SU-DHL-6 (cell line): Measurements from ENCODE around the gene TMEM108.

Source experiments
- H2AFZ ChIP-seq: fragments of 200-600 bp; sonication (generic); 2 replicates; pipeline ENCODE4 v1.6.1; 2014; ENCODE audit warnings: low read depth, mild to moderate bottlenecking, moderate library complexity, mixed read lengths, antibody characterized with exemption, low read length; ENCODE audit not compliant: severe bottlenecking
- H3F3A ChIP-seq: fragments of 200-600 bp; shearing (Covaris generic); 2 replicates; pipeline ENCODE4 v1.6.0; 2016; ENCODE audit warnings: antibody characterized with exemption, mild to moderate bottlenecking; ENCODE audit not compliant: insufficient read depth
- H3K27ac ChIP-seq: fragments of 200-600 bp; sonication (generic); 2 replicates; pipeline ENCODE4 v1.5.1; 2016; ENCODE audit warnings: low read depth, mild to moderate bottlenecking, low read length, moderate library complexity, mixed read lengths
- H3K27me3 ChIP-seq: fragments of 200-600 bp; sonication (generic), shearing (Covaris generic); 2 replicates; pipeline ENCODE4 v1.6.0; 2014; ENCODE audit warnings: mild to moderate bottlenecking, low read length
- H3K36me3 ChIP-seq: fragments of 200-600 bp; sonication (generic); 2 replicates; pipeline ENCODE4 v1.6.1; 2014; ENCODE audit warnings: mild to moderate bottlenecking, low read length, mixed read lengths
- H3K4me2 ChIP-seq: fragments of 300-600, 200-600 bp; shearing (Covaris generic), sonication (generic); 2 replicates; pipeline ENCODE4 v1.6.0; 2014; ENCODE audit warnings: low read length, low read depth, mild to moderate bottlenecking; ENCODE audit not compliant: poor library complexity, severe bottlenecking
- H3K4me3 ChIP-seq: fragments of 200-600 bp; sonication (generic); 2 replicates; pipeline ENCODE4 v1.5.1; 2014; ENCODE audit warnings: antibody characterized with exemption, low read length, mild to moderate bottlenecking, mixed read lengths; ENCODE audit not compliant: insufficient read depth, poor library complexity, severe bottlenecking
- H3K79me2 ChIP-seq: fragments of 200-600 bp; sonication (generic); 2 replicates; pipeline ENCODE4 v1.6.1; 2014; ENCODE audit warnings: mild to moderate bottlenecking, low read length, moderate library complexity; ENCODE audit not compliant: insufficient read depth
- H3K9ac ChIP-seq: fragments of 200-600 bp; sonication (generic); 2 replicates; pipeline ENCODE4 v1.7.0; 2014; ENCODE audit warnings: mild to moderate bottlenecking, low read length
- H3K9me2 ChIP-seq: fragments of 200-600 bp; sonication (generic); replicated peaks from 2 replicates; pipeline ENCODE4 v1.6.1; 2014; ENCODE audit warnings: low read length; ENCODE audit not compliant: insufficient read depth
- H3K9me3 ChIP-seq: fragments of 200-600 bp; sonication (generic); 2 replicates; pipeline ENCODE4 v1.6.1; 2014; ENCODE audit warnings: low read length, mixed read lengths; ENCODE audit not compliant: insufficient read depth
- H4K20me1 ChIP-seq: fragments of 200-600 bp; sonication (generic); 2 replicates; pipeline ENCODE4 v1.6.1; 2014; ENCODE audit warnings: low read depth, mild to moderate bottlenecking, antibody characterized with exemption, low read length, moderate library complexity, mixed read lengths
- CTCF ChIP-seq: fragments of 200-600 bp; sonication (generic); IDR thresholded peaks from one replicate; pipeline ENCODE4 v1.5.1; 2017; ENCODE audit warnings: antibody characterized with exemption, mild to moderate bottlenecking, low read length, moderate library complexity; ENCODE audit not compliant: insufficient read depth, poor library complexity, severe bottlenecking
- EZH2phosphoT487 ChIP-seq: fragments of 200-600 bp; sonication (generic), shearing (Covaris generic); conservative IDR thresholded peaks from 2 replicates; pipeline ENCODE4 v1.6.1; 2018; ENCODE audit warnings: mild to moderate bottlenecking, antibody characterized with exemption, low read length, moderate library complexity, mixed read lengths

Gene TMEM108

DNA sequence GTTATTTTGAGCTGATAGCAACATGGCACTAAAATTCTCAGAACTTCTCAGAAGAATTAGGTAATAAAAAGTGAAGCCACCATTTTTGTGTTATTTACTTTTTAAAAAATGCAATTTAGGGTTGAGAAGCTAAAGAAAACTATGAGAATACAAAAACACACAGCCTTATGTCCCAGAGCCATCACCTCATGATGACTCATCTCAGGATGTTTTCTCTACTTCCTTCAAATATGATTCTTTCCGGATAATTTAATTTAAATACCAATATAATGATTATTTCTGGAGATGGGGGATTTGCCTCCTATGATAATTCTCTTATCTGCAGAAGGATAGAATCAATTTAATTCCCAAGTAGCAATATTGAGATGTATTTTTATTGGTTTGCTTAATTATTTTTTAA is 256.1 kb downstream of the TMEM108 start:
- Histone ChIP-seq H2AFZ (no peak overlapping the region), H3K4me3 (no peak overlapping the region), H4K20me1 (no peaks in the 10 kb centered on the region), H3K4me2 (no peak overlapping the region), H3K9me2 (no peaks in the 10 kb centered on the region), H3K36me3 (no peaks in the 10 kb centered on the region), H3K79me2 (no peaks in the 10 kb centered on the region), H3K27me3 (no peaks in the 10 kb centered on the region), H3K27ac (no peak overlapping the region), H3F3A (no peaks in the 10 kb centered on the region), H3K9me3 (no peaks in the 10 kb centered on the region), H3K9ac (no peak overlapping the region)
- no peak for TF ChIP-seq CTCF
- TF ChIP-seq EZH2phosphoT487, result no peak

- no peak overlapping the region for H3K9ac ChIP-seq
- H2AFZ ChIP-seq, result no peak overlapping the region
- H3K4me3 ChIP-seq, result no peak overlapping the region
- no peaks in the 10 kb centered on the region for H3K9me3 ChIP-seq
- TF ChIP-seq EZH2phosphoT487, result no peak
- TF ChIP-seq CTCF, result no peak
- no peaks in the 10 kb centered on the region for H3K9me2 ChIP-seq
- no peaks in the 10 kb centered on the region for H3K36me3 ChIP-seq
- H3K27ac ChIP-seq, result no peak overlapping the region
- no peaks in the 10 kb centered on the region for H3F3A ChIP-seq
- no peaks in the 10 kb centered on the region for H4K20me1 ChIP-seq
- no peak overlapping the region for H3K4me2 ChIP-seq
- H3K79me2 ChIP-seq, result no peaks in the 10 kb centered on the region
- H3K27me3 ChIP-seq, result no peaks in the 10 kb centered on the region
Measured at GRCh38 chr3:133295199-133295901, 257.2 kb downstream of the TMEM108 start.

GRCh38 chr3:133295944-133296917 is 258.0 kb downstream of the TMEM108 start:
- Histone ChIP-seq H3K9me2 (no peaks in the 10 kb centered on the region), H3F3A (no peaks in the 10 kb centered on the region), H3K27me3 (no peaks in the 10 kb centered on the region), H3K36me3 (no peaks in the 10 kb centered on the region), H3K9me3 (no peaks in the 10 kb centered on the region), H3K79me2 (no peaks in the 10 kb centered on the region), H4K20me1 (no peaks in the 10 kb centered on the region), H2AFZ (no peak overlapping the region), H3K27ac (no peak overlapping the region), H3K9ac (no peak overlapping the region), H3K4me3 (no peak overlapping the region), H3K4me2 (no peak overlapping the region)
- TF ChIP-seq CTCF, result no peak
- no peak for TF ChIP-seq EZH2phosphoT487
